22Rv1 (cell line): Measurements from ENCODE around the gene THEMIS.
"Not testable (repeated sequence)": the region's sequence is repeated elsewhere in the genome, so short reads cannot be mapped to it uniquely, and the experiment has no call there.

Source experiments
- H3K27ac ChIP-seq: fragments of 450-650 bp; 2 replicates; pipeline ENCODE4 v1.5.1; 2017
- CTCF ChIP-seq: fragments of 450-650 bp; IDR thresholded peaks from 2 replicates; pipeline ENCODE4 v1.5.1; 2017; ENCODE audit warnings: mild to moderate bottlenecking
- ZFX ChIP-seq: fragments of 450-650 bp; IDR thresholded peaks from 2 replicates; pipeline ENCODE4 v1.6.1; 2017; ENCODE audit warnings: antibody characterized with exemption, borderline replicate concordance

THEMIS gene

GRCh38 chr6:127695108-127695507, 205.8 kb downstream of the THEMIS start:
- TF ChIP-seq ZFX (no peak), CTCF (no peak)
- no peak overlapping the region for H3K27ac ChIP-seq

- H3K27ac ChIP-seq = no peak overlapping the region
- TF ChIP-seq ZFX (no peak), CTCF (no peak)
Observed at GRCh38 chr6:127691146-127691545, 209.7 kb downstream of the THEMIS start.

GRCh38 chr6:127690588-127690987, 210.3 kb downstream of the THEMIS start:
- H3K27ac ChIP-seq = no peak overlapping the region
- no peak for TF ChIP-seq CTCF
- TF ChIP-seq ZFX = no peak

- H3K27ac ChIP-seq = no peak overlapping the region
- TF ChIP-seq CTCF (peak; percentile 82), ZFX (no peak)
Observed at GRCh38 chr6:127690092-127690491, 210.8 kb downstream of the THEMIS start.

GRCh38 chr6:127687490-127687889, 213.4 kb downstream of the THEMIS start:
- H3K27ac ChIP-seq = not testable (repeated sequence)

- H3K27ac ChIP-seq = no peak overlapping the region
- TF ChIP-seq CTCF (no peak), ZFX (no peak)
Observed at GRCh38 chr6:127686084-127686483, 214.8 kb downstream of the THEMIS start.

GRCh38 chr6:127684501-127684900, 216.4 kb downstream of the THEMIS start:
- no peak overlapping the region for H3K27ac ChIP-seq
- TF ChIP-seq ZFX (no peak), CTCF (no peak)
